ENCODE data around the gene CSNK1A1. TPM values are rescaled to one million over a fixed set of nuclear protein-coding genes. Genes with fewer than 3 reads are reported as not detected.
"Not testable (repeated sequence)": the region's sequence is repeated elsewhere in the genome, so short reads cannot be mapped to it uniquely, and the experiment has no call there.

CSNK1A1 gene
- total RNA-seq, 1 experiment from 2014 or later = 259 TPM

DNA sequence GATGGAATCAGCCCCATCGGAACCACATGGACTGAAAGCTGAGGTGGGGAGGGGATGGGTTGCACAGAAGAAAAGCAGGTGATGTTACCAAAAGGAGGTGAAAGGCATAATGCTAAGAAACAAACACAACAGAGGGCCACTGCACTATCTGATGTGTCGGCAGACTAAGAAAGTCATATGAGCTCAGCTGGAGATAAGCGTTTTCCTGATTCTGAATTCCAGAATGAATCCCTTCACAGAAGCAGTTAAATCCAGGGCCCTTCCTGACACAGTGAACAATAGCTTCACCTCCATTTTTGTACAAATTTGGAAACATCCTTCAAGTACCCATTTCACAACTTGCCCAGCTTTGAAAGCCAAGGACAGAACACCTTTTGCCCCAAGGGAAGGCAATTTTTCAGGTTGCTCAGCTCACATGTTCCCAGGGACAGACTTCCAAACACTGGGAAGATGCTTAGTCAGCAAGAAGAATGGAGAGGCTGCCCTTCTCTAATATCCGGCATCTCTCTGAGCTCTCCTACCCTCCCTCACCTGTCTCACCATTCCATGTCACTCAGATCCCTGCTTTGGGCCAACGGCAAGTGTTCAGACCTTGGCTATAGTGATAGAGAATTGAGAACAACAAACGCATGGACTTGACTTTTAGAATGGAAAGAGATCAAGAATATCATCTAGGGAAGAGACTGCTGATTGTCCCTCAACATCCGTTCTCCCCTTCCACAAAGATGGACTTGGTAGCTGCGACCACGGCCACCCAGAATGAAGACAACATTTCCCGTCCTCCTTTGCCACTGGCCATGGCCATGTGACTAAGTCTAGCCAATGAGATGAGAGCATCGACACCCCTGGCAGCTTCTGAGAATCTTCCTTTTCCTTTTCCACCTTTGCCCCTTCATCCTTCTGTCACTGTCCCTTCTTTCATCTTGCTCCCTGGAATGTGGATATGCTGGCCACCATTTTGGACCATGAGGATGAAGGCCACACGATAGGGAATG, 103.6 kb downstream of the CSNK1A1 start:
- in situ Hi-C loops (cut with HindIII; ENCODE audit: low sequenced_read_pairs) = no loop called here
- no peak for DNase-seq (ENCODE audit: low spot score)

DNA sequence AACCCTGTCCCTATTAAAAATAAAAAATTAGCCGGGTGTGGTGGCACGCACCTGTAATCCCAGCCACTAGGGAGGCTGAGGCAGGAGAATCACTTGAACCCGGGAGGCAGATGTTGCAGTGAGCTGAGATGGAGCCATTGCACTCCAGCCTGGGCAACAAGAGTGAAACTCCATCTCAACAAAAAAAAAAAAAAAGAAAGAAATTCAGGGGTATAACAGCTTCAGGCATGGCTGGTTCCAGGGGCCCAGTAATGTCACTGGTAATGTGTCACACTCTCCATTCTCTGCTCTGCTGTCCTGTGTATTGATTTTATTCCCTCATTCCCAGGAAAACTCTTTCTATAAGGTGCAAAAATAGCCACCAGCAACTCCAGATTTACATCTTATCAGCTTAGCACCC, 104.4 kb downstream of the CSNK1A1 start:
- in situ Hi-C loops (cut with HindIII; ENCODE audit: low sequenced_read_pairs) = not testable (repeated sequence)

DNA sequence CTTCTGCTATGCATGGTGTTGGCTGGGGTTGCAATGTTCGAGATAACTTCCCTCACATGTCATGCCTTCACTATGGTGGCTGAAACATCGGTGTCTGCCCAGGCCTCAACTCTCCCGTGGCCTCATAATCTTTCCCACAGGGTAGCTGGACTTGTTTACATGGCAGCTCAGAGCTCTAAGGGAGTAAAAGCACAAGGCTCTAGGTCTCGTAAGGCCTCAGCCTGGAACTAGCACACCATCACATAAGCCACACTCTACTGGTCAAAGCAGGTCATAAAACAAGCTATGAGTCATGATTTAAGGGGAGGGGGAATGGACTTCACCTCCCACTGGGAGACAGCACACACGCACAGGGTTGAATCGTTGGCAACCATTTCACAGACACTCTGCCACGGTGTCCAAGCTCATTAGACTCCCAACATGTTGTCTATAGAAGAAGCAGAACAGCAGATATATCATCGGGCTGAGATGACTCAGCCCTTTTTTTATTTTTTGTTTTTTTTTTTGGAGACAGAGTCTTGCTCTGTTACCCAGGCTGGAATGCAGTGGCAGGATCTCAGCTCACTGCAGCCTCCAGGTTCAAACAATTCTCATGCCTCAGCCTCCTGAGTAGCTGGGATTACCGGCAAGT, 105.4 kb downstream of the CSNK1A1 start:
- DNase-seq (ENCODE audit: low spot score) = no peak
- in situ Hi-C loops (cut with HindIII; ENCODE audit: low sequenced_read_pairs) = no loop called here

More for the DNA sequence above, 104.4 kb downstream of the CSNK1A1 start:
- not testable (repeated sequence) for DNase-seq (ENCODE audit: low spot score)

DNA sequence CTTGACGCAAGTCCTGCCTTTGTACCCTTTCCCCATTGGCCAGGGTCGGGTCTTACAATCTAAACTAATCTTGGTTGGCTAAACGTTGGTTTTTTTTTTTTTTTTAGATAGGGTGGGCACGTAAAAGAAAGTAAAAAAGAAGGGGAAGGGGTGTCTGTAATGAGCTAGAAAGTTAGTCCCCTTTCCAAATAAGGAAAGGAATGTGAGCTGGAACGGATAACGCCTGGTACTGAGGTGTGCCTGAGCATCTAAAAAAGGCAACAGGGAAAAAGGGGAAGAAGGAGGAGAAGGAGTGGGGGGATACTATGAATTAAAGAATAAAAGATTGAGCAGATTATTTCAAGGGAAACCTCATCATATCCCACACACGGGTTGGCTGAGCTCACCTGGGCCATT, 105.9 kb downstream of the CSNK1A1 start:
- no peak for DNase-seq (ENCODE audit: low spot score)
- in situ Hi-C loops (cut with HindIII; ENCODE audit: low sequenced_read_pairs) = no loop called here

DNA sequence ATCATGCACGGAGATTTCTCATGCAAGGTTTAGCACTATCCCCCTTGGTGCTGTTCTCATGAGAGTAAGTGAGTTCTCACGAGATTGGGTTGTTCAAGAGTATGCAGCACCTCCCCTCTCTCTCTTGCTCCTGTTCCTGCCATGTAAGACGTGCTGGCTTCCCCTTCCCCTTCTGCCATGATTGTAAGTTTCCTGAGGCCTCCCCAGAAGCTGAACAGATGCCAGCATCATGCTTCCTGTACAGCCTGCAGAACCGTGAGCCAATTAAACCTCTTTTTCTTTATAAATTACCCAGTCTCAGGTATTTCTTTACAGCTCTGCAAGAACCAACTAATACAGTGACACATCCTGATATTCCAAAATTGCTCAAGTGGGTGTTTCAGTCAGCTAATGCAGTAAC, 106.8 kb downstream of the CSNK1A1 start:
- DNase-seq (ENCODE audit: low spot score); in situ Hi-C loops (cut with HindIII; ENCODE audit: low sequenced_read_pairs): not testable (repeated sequence)

DNA sequence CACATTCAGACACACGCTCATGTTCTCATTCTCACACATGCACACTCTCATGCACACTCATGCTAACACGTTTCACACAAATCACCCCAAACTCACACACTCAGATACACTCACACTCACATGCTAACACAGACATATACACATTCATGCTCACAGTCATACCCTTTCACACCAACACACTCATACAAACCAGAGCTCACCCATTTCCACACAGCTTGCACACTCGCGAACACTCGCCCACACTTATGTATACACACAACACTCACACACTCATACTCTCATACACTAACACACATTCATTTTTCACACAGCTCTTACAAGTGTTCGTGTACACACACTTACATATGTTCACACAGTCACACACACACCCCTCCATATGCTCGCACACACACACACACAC, 108.0 kb downstream of the CSNK1A1 start:
- in situ Hi-C loops (cut with HindIII; ENCODE audit: low sequenced_read_pairs) = no loop called here
- no peak for DNase-seq (ENCODE audit: low spot score)

DNA sequence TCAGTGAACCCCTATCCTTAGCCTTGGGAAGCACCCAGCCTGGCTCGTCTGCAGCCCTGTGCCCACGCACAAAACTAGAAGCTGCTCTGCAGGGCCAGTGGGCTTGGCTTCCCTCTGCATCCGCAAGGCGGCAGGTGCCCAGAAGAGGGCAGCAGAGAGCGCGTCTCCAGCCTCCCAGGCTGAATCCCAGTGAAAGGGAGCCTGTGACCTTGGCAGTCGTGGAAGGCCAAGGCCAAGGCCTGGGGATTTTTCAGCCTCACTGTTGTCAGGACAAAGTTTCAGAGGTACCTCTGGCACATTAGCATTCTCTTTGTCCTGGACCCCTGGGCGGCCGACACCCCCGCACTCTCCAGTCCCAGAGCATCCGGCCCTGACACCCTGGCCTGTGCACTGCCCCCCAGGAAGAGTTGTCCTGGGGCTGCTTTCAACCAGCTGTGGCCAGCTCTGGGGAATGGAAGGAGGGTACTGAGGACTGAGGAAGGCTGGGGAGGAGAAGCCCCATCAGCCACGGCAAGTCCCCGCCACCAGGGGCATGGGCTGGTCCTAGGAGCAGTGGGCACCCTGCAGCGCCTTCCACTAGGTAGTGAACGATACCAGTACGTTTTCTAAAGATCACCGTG, 108.6 kb downstream of the CSNK1A1 start:
- DNase-seq (ENCODE audit: low spot score) = peak; percentile 78
- in situ Hi-C loops (cut with HindIII; ENCODE audit: low sequenced_read_pairs) = no loop called here

Other genes with a start within 250 kb of the CSNK1A1 start
- 18.1 and 22.9 TPM in 2 replicates for gene GRPEL2, start 205.9 kb downstream of the CSNK1A1 start, total RNA-seq (2014; rRNA removed; shearing (Covaris generic))
- 13.0 and 14.0 TPM in 2 replicates for gene PCYOX1L, start 193.4 kb downstream of the CSNK1A1 start, total RNA-seq (2014; rRNA removed; shearing (Covaris generic))
- gene IL17B, start 172.1 kb downstream of the CSNK1A1 start, total RNA-seq (2014; rRNA removed; shearing (Covaris generic)) = 0.27 and 1.4 TPM in 2 replicates
- gene ARHGEF37, start 30.1 kb upstream of the CSNK1A1 start, total RNA-seq (2014; rRNA removed; shearing (Covaris generic)) = not detected in 2 replicates
- 1.2 and 2.4 TPM in 2 replicates for gene PPARGC1B, start 178.9 kb upstream of the CSNK1A1 start, total RNA-seq (2014; rRNA removed; shearing (Covaris generic))

All from G401 (cell line).